SJCRH30 (cell line): ENCODE measurements around the gene FGF7. TPM values are rescaled to one million over a fixed set of nuclear protein-coding genes. Genes with fewer than 3 reads are reported as not detected.
"Not testable (repeated sequence)": the region's sequence is repeated elsewhere in the genome, so short reads cannot be mapped to it uniquely, and the experiment has no call there.

ENCODE experiments used
- DNase-seq, 2 experiments: peaks; one replicate each; pipeline ENCODE4 v3.0.0-alpha.2; 2015 to 2020
- H3K27ac ChIP-seq: fragments of 250-450 bp; sonication (Bioruptor Pico); 2 replicates; pipeline ENCODE4 v1.5.1; 2020; ENCODE audit warnings: mild to moderate bottlenecking, moderate library complexity
- H3K27me3 ChIP-seq: fragments of 250-450 bp; sonication (Bioruptor Pico); 2 replicates; pipeline ENCODE4 v1.5.1; 2020; ENCODE audit warnings: mild to moderate bottlenecking, moderate library complexity
- H3K36me3 ChIP-seq: fragments of 250-450 bp; sonication (Bioruptor Pico); 2 replicates; pipeline ENCODE4 v1.5.1; 2020; ENCODE audit warnings: mild to moderate bottlenecking, moderate library complexity
- H3K4me1 ChIP-seq: fragments of 250-450 bp; sonication (Bioruptor Pico); 2 replicates; pipeline ENCODE4 v1.5.1; 2020; ENCODE audit warnings: mild to moderate bottlenecking, moderate library complexity
- H3K4me3 ChIP-seq: fragments of 250-450 bp; sonication (Bioruptor Pico); 2 replicates; pipeline ENCODE4 v1.5.1; 2020; ENCODE audit warnings: mild to moderate bottlenecking, moderate library complexity
- H3K9me3 ChIP-seq: fragments of 250-450 bp; sonication (Bioruptor Pico); replicated peaks from 2 replicates; pipeline ENCODE4 v1.5.1; 2020; ENCODE audit warnings: mild to moderate bottlenecking, moderate library complexity
- total RNA-seq: library from RNA; depleted of rRNA; stranded (reverse); fragments of >200 nt; shearing (Covaris generic); gene quantifications from 2 replicates; pipeline ENCODE4 v1.2.3, GENCODE V29; 2014

FGF7 gene
- total RNA-seq, 1 experiment from 2014 or later, result 31.2 TPM

DNA sequence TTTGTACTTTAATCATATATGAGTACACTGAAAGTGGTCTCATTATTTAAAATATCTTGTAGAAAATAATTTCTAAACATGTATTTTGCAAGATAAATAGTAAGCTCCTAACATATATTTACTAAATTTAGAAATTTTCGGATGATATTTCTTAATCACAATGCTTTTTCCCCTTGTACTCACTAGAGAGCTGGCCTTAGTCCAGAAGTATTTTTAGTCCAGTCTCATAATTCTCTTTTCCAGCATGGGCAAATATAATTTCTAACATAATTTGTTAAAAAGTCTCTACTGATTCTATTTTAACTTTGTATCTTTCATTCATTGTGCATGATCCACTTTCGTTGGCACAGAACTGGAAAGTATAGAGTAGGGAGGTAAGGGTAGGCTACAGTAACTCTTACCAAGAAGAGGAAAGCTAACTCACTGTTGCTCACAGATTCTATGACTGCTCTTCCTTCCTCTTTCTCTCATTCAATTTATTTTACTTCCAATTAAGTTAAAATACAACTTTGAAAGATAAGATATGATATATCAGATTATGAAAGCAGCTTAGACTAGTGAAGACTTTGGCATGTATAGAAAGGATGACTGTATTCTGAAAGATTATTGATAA, 39.3 kb downstream of the FGF7 start:
- no peaks in the 10 kb centered on the region for H3K9me3 ChIP-seq
- no peak for DNase-seq
- no peak overlapping the region for H3K27ac ChIP-seq
- no peak overlapping the region for H3K4me3 ChIP-seq
- H3K36me3 ChIP-seq, result peaks cover 32% of the 10 kb centered on the region
- H3K27me3 ChIP-seq, result no peaks in the 10 kb centered on the region
- H3K4me1 ChIP-seq, result no peaks in the 10 kb centered on the region

DNA sequence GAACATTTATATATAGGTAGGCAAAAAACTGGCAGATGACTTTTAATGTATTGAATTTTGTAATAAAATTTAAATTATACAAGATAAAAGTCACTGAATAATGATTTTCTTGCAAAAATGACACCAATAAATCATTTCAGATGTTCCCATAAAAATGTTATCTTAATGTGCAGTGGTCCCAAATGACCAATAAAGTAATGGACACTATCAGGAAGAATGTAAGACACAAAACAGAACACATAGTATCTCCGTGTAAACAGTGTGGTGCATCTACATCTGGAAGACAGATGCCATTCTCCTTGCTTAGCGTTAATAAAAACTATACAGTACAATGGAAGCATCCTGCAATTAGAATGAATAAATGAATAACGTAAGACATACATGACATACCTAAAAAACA, 41.5 kb downstream of the FGF7 start:
- no peaks in the 10 kb centered on the region for H3K27me3 ChIP-seq

GRCh38 chr15:49466119-49466518, 43.1 kb downstream of the FGF7 start:
- Histone ChIP-seq H3K27ac (no peak overlapping the region), H3K27me3 (no peaks in the 10 kb centered on the region), H3K9me3 (no peaks in the 10 kb centered on the region), H3K4me1 (no peaks in the 10 kb centered on the region), H3K36me3 (peaks cover 35% of the 10 kb centered on the region), H3K4me3 (no peak overlapping the region)
- DNase-seq, result no peak

More for the DNA sequence above, 41.5 kb downstream of the FGF7 start:
- DNase-seq, result no peak
- Histone ChIP-seq H3K9me3 (no peaks in the 10 kb centered on the region), H3K27ac (no peak overlapping the region), H3K36me3 (peaks cover 38% of the 10 kb centered on the region), H3K4me3 (no peak overlapping the region), H3K4me1 (no peaks in the 10 kb centered on the region)

DNA sequence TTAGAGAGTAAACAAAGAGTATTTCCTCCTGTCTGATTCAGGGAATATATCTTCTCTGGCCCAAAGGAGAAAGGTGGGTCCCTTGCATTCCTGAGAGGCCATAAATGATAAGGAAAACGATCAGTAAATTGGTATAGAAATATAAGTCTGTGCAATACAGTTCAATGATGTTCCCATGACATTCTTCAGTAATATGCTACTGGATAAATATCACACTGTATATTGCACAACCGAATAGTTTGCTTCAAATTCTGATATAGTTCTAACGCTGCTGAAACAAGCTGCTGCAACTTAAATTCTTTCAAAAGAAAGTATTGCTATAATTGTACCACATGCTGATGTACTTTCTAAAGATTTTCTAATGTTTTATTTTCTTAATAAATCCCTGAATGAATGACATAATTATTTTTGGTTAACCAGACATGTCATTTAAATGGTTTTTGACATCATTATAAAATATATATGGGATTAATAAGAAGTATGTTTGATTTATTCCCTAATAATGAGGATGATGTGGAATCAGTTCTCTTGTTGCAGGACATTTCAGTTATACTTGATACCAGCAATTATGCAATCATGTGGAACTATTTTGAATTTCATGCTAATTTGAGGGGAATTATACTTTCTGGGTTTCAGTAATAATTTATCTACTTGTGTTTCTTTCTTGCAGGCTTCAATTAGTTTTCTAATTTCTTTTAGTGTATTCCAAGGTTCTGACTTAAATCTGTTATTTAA, 44.9 kb downstream of the FGF7 start:
- H3K4me1 ChIP-seq, result no peaks in the 10 kb centered on the region
- H3K36me3 ChIP-seq, result peaks cover 36% of the 10 kb centered on the region
- no peak for DNase-seq
- H3K27ac ChIP-seq, result no peak overlapping the region
- no peaks in the 10 kb centered on the region for H3K27me3 ChIP-seq
- H3K9me3 ChIP-seq, result no peaks in the 10 kb centered on the region
- H3K4me3 ChIP-seq, result no peak overlapping the region

- H3K36me3 ChIP-seq, result peaks cover 36% of the 10 kb centered on the region
- no peak overlapping the region for H3K27ac ChIP-seq
- no peaks in the 10 kb centered on the region for H3K9me3 ChIP-seq
- peak in 1 of 2 experiments; percentile 7 for DNase-seq
- no peaks in the 10 kb centered on the region for H3K27me3 ChIP-seq
- no peaks in the 10 kb centered on the region for H3K4me1 ChIP-seq
- H3K4me3 ChIP-seq, result no peak overlapping the region
Observed at GRCh38 chr15:49468481-49468839, 45.4 kb downstream of the FGF7 start.

- H3K4me3 ChIP-seq, H3K9me3 ChIP-seq, H3K27me3 ChIP-seq, H3K4me1 ChIP-seq, H3K27ac ChIP-seq: not testable (repeated sequence)
- peak; percentile 3 to 10 for DNase-seq
- peaks cover 25% of the 10 kb centered on the region for H3K36me3 ChIP-seq
Observed at GRCh38 chr15:49471248-49471647, 48.2 kb downstream of the FGF7 start.

DNA sequence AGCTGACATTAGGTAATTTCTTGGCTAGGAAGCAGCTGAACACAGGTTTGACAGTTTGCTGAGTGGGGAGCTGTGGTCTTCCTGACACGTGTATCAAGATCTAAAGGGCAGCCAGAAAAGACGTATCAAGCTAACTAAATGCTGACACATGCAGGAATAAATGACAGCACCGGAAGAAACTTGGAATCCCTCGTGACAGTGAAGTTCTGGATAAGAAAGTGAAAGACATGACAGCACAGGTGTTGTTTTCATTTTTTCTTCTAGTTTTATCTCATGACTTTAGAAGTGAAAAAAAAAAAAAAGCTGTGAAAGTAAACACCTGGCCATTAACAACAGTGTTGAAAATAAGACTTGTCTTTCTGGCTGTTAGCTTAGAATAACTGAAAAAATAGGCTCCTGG, 48.7 kb downstream of the FGF7 start:
- no peak for DNase-seq
- no peak overlapping the region for H3K27ac ChIP-seq
- H3K36me3 ChIP-seq, result peaks cover 22% of the 10 kb centered on the region
- no peaks in the 10 kb centered on the region for H3K27me3 ChIP-seq
- no peaks in the 10 kb centered on the region for H3K4me1 ChIP-seq
- no peaks in the 10 kb centered on the region for H3K9me3 ChIP-seq
- no peak overlapping the region for H3K4me3 ChIP-seq

- H3K9me3 ChIP-seq, result no peaks in the 10 kb centered on the region
- no peak overlapping the region for H3K4me3 ChIP-seq
- H3K27ac ChIP-seq, result no peak overlapping the region
- H3K27me3 ChIP-seq, result no peaks in the 10 kb centered on the region
- DNase-seq, result no peak
- H3K4me1 ChIP-seq, result no peaks in the 10 kb centered on the region
- H3K36me3 ChIP-seq, result peaks cover 21% of the 10 kb centered on the region
Observed at GRCh38 chr15:49472338-49472737, 49.3 kb downstream of the FGF7 start.

DNA sequence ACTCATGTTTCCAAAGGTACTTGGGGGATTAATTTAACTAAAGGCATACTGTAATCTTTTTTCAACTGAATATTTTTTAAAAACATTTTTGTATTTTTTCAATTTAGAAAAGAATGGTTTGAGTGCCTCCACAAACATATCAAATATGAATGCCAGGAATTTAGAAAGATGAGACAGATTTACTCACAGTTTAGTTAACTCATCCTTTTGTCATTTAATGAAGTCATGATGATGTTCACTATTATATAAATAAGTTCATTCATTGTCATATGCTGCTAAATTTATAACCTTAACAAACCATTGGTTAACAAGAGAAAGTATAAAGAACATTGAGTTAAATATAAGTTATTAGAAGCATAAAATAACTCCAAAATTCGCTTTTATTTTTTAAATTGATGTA, 50.0 kb downstream of the FGF7 start:
- peaks cover 17% of the 10 kb centered on the region for H3K36me3 ChIP-seq
- H3K4me1 ChIP-seq, result no peaks in the 10 kb centered on the region
- H3K4me3 ChIP-seq, result no peak overlapping the region
- no peaks in the 10 kb centered on the region for H3K9me3 ChIP-seq
- no peaks in the 10 kb centered on the region for H3K27me3 ChIP-seq
- H3K27ac ChIP-seq, result no peak overlapping the region
- no peak for DNase-seq

DNA sequence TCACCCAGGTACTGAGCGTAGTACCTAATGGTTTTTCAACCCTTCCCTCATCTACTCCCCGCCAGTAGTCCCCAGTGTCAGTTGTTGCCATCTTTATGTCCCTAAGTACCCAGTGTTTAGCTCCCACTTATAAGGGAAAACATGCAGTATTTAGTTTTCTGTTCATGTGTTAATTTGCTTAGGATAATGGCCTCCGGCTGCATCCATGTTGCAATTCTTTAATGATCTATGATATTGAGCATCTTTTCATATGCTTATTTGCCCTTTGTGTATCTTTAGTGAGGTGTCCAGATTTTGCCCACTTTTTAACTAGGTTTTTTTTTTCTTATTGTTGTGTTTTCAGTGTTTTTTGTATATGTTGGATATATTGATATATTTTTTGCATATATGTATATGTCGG, 55.0 kb downstream of the FGF7 start:
- not testable (repeated sequence) for H3K4me3 ChIP-seq, H3K9me3 ChIP-seq, H3K36me3 ChIP-seq, DNase-seq, H3K27ac ChIP-seq, H3K4me1 ChIP-seq, H3K27me3 ChIP-seq

DNA sequence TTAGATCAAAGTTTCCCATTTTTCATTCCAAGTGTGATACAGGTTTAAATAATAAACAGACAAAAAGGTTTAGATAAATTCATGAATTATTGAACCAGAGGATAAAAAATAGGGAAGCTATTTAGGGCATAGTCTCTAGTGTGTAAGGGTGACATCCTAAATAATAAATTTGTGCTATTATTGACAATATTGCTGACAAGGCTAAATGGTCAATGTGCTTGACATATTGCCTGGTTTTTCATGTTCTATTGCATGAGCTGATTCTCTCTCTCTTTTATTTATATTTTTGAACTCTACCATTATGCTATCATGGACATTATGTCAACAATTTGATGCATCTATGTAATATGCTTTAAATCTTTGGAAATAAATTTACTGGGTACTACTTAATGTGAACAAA, 55.9 kb downstream of the FGF7 start:
- H3K9me3 ChIP-seq, DNase-seq, H3K36me3 ChIP-seq, H3K4me3 ChIP-seq, H3K27me3 ChIP-seq, H3K27ac ChIP-seq, H3K4me1 ChIP-seq: not testable (repeated sequence)

DNA sequence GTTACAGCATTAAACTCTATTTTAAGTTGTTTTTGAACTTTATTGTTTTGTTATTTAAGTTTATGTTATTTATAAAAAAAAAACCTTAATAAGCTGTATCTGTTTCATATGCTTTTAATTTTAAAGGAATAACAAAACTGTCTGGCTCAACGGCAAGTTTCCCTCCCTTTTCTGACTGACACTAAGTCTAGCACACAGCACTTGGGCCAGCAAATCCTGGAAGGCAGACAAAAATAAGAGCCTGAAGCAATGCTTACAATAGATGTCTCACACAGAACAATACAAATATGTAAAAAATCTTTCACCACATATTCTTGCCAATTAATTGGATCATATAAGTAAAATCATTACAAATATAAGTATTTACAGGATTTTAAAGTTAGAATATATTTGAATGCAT, 62.4 kb downstream of the FGF7 start:
- H3K36me3 ChIP-seq, H3K4me3 ChIP-seq, H3K9me3 ChIP-seq, H3K27ac ChIP-seq, H3K27me3 ChIP-seq, H3K4me1 ChIP-seq, DNase-seq: not testable (repeated sequence)

DNA sequence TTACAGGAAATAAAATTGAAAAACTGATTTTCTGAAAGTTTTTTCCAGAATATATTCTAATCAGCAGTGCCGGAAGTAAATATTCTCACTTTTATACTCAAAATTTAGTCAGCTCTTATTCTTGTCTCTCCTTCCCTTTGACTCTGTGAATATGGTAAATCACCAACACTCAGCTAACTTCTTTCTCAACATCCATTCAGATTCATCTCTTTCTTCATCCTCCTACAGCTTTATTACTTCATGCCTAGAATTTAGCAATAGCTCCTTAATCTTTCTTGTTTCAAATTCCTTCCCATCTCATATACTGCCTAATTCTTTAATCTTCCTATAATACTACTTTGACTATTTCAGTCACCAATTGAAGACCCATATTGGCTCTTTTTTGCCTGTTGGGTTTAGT, 67.9 kb downstream of the FGF7 start:
- H3K4me3 ChIP-seq, result no peak overlapping the region
- DNase-seq, result no peak

GRCh38 chr15:49492151-49492550, 69.1 kb downstream of the FGF7 start:
- DNase-seq, result no peak
- H3K27me3 ChIP-seq, result no peaks in the 10 kb centered on the region
- H3K4me3 ChIP-seq, result no peak overlapping the region
- no peak overlapping the region for H3K27ac ChIP-seq
- no peaks in the 10 kb centered on the region for H3K4me1 ChIP-seq
- no peaks in the 10 kb centered on the region for H3K36me3 ChIP-seq
- H3K9me3 ChIP-seq, result no peaks in the 10 kb centered on the region

More for the DNA sequence above, 67.9 kb downstream of the FGF7 start:
- Histone ChIP-seq H3K4me1 (no peaks in the 10 kb centered on the region), H3K27ac (no peak overlapping the region), H3K27me3 (no peaks in the 10 kb centered on the region), H3K36me3 (no peaks in the 10 kb centered on the region), H3K9me3 (no peaks in the 10 kb centered on the region)

DNA sequence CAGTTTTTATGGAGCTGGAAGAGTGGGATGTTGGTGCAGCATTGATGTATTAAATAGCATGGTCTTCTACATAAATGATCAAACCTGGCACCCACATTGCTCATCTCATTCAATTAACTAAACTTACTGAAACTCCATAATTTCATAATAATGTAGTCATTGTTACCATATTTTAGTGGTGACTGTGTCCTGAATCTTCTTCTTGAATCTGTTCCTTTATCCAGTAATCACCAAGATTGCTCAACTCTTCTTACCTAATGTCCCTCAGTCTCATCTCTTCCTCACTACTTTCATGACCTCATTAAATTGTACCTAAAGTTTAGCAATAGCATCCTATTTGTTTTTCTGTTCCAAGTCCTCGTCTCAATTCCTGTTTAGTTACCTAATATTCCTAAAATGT, 69.8 kb downstream of the FGF7 start:
- Histone ChIP-seq H3K27ac (no peak overlapping the region), H3K4me3 (no peak overlapping the region), H3K4me1 (no peaks in the 10 kb centered on the region), H3K9me3 (no peaks in the 10 kb centered on the region), H3K36me3 (no peaks in the 10 kb centered on the region), H3K27me3 (no peaks in the 10 kb centered on the region)
- DNase-seq, result no peak

DNA sequence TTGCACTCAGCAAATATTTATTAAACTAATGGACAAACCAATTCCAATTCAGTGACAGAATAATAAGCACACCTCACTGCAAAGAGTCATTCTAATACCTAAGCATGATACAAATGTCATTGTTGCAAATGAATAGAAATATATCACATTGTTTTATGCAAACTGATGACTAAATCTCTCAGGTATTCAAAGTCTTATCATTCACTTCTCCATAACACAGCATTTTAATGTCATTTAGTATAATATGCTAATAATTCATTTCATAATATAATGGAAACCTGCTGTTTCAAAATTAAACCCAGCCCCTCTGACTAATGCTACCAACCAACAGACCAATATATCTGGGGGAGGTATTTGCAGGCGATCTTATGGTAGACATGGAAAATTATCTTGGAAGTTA, 71.8 kb downstream of the FGF7 start:
- no peak overlapping the region for H3K27ac ChIP-seq
- no peak for DNase-seq

More for the DNA sequence above, 71.8 kb downstream of the FGF7 start:
- no peaks in the 10 kb centered on the region for H3K27me3 ChIP-seq
- no peaks in the 10 kb centered on the region for H3K36me3 ChIP-seq
- no peaks in the 10 kb centered on the region for H3K9me3 ChIP-seq
- H3K4me3 ChIP-seq, result no peak overlapping the region
- no peaks in the 10 kb centered on the region for H3K4me1 ChIP-seq
